SK-N-SH treated with all-trans-retinoic acid at 6 μM for 48 hours (cell line): ENCODE results near the gene RBM39.

Source experiments
- ISL1 ChIP-seq: fragments of 250-450 bp; sonication (Bioruptor Pico); IDR thresholded peaks from 2 replicates; pipeline ENCODE4 v2.1.2; 2022; ENCODE audit warnings: mild to moderate bottlenecking, moderate library complexity
- PATZ1 ChIP-seq: fragments of 250-450 bp; sonication (Bioruptor Pico); IDR thresholded peaks from 2 replicates; pipeline ENCODE4 v1.8.0; 2020; ENCODE audit warnings: mild to moderate bottlenecking, moderate library complexity, borderline replicate concordance
- RARB ChIP-seq: fragments of 250-450 bp; sonication (Bioruptor Pico); IDR thresholded peaks from 2 replicates; pipeline ENCODE4 v1.8.0; 2021; ENCODE audit warnings: mild to moderate bottlenecking, moderate library complexity
- TSHZ2 ChIP-seq: fragments of 250-450 bp; sonication (Bioruptor Pico); IDR thresholded peaks from 2 replicates; pipeline ENCODE4 v1.5.0; 2020; ENCODE audit warnings: mild to moderate bottlenecking, moderate library complexity
- ZC3H10 ChIP-seq: fragments of 250-450 bp; sonication (Bioruptor Pico); IDR thresholded peaks from 2 replicates; pipeline ENCODE4 v1.5.1; 2021; ENCODE audit warnings: mild to moderate bottlenecking, moderate library complexity
- ZNF565 ChIP-seq: fragments of 450-650 bp; formaldehyde crosslinking; conservative IDR thresholded peaks from 2 replicates; pipeline ENCODE4 v1.5.0; 2020; ENCODE audit warnings: low read depth, mild to moderate bottlenecking, moderate library complexity

- no peak for TF ChIP-seq ZC3H10
- TF ChIP-seq ISL1 (CRISPR knock-in tag) = no peak
- no peak for TF ChIP-seq PATZ1 (CRISPR knock-in tag)
- no peak for TF ChIP-seq RARB (CRISPR knock-in tag)
- no peak for TF ChIP-seq TSHZ2 (CRISPR knock-in tag)
- TF ChIP-seq ZNF565 (CRISPR knock-in tag) = no peak
These were observed 32.8 kb downstream of the RBM39 start for GRCh38 chr20:35709259-35709658.
